ENCODE results near the gene TMEM150C.
"Not testable (repeated sequence)": the region's sequence is repeated elsewhere in the genome, so short reads cannot be mapped to it uniquely, and the experiment has no call there.

Gene TMEM150C

DNA sequence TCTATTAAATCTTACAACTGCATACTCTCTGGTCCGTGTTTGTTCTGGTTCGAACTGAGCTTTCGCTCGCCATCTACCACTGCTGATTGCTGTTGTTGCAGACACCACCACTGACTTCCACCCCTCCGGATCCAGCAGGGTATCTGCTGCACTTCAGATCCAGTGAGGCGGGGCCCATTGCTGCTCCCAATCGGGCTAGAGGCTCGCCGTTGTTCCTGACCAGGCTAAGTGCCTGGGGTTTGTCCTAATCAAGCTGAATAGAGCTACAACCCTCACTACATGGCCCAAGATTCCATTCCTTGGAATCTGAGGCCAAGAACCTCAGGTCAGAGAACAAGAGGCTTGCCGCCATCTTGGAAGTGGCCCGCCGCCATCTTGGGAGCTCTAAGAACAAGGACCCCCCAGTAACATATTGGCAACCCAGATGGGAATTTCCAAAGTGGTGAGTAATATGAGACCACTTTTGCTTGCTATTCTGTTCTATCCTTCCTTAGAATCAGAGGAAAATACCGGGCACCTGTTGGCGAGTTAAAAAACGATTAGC lies 88.1 kb downstream of the TMEM150C start:
- TF ChIP-seq, protein P1, sequence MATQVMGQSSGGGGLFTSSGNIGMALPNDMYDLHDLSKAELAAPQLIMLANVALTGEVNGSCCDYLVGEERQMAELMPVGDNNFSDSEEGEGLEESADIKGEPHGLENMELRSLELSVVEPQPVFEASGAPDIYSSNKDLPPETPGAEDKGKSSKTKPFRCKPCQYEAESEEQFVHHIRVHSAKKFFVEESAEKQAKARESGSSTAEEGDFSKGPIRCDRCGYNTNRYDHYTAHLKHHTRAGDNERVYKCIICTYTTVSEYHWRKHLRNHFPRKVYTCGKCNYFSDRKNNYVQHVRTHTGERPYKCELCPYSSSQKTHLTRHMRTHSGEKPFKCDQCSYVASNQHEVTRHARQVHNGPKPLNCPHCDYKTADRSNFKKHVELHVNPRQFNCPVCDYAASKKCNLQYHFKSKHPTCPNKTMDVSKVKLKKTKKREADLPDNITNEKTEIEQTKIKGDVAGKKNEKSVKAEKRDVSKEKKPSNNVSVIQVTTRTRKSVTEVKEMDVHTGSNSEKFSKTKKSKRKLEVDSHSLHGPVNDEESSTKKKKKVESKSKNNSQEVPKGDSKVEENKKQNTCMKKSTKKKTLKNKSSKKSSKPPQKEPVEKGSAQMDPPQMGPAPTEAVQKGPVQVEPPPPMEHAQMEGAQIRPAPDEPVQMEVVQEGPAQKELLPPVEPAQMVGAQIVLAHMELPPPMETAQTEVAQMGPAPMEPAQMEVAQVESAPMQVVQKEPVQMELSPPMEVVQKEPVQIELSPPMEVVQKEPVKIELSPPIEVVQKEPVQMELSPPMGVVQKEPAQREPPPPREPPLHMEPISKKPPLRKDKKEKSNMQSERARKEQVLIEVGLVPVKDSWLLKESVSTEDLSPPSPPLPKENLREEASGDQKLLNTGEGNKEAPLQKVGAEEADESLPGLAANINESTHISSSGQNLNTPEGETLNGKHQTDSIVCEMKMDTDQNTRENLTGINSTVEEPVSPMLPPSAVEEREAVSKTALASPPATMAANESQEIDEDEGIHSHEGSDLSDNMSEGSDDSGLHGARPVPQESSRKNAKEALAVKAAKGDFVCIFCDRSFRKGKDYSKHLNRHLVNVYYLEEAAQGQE (IDR thresholded peaks at IDR 0.05; ENCODE audit: insufficient replicate concordance, low read depth), result no peak
- TF ChIP-seq GABPA (IDR thresholded peaks at IDR 0.05; ENCODE audit: low read depth) (no peak), POLR2AphosphoS5 (IDR thresholded peaks at IDR 0.05; ENCODE audit: low read depth) (no peak), SPI1 (IDR thresholded peaks at IDR 0.05; ENCODE audit: borderline replicate concordance, low read depth) (no peak)
- TF ChIP-seq, protein P2, sequence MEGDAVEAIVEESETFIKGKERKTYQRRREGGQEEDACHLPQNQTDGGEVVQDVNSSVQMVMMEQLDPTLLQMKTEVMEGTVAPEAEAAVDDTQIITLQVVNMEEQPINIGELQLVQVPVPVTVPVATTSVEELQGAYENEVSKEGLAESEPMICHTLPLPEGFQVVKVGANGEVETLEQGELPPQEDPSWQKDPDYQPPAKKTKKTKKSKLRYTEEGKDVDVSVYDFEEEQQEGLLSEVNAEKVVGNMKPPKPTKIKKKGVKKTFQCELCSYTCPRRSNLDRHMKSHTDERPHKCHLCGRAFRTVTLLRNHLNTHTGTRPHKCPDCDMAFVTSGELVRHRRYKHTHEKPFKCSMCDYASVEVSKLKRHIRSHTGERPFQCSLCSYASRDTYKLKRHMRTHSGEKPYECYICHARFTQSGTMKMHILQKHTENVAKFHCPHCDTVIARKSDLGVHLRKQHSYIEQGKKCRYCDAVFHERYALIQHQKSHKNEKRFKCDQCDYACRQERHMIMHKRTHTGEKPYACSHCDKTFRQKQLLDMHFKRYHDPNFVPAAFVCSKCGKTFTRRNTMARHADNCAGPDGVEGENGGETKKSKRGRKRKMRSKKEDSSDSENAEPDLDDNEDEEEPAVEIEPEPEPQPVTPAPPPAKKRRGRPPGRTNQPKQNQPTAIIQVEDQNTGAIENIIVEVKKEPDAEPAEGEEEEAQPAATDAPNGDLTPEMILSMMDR (IDR thresholded peaks at IDR 0.05; ENCODE audit: insufficient read depth, low read length), result no peak
- no peak overlapping the region for H3K4me3 ChIP-seq (replicated peaks; ENCODE audit: insufficient read depth, low read length)
- no peak overlapping the region for H3K27ac ChIP-seq (replicated peaks)
- H3K27me3 ChIP-seq (ENCODE audit: insufficient read depth, poor library complexity, severe bottlenecking), result no peaks in the 10 kb centered on the region
- no peak for DNase-seq (ENCODE audit: low read depth in 1 of 2, low spot score in 1 of 2)

DNA sequence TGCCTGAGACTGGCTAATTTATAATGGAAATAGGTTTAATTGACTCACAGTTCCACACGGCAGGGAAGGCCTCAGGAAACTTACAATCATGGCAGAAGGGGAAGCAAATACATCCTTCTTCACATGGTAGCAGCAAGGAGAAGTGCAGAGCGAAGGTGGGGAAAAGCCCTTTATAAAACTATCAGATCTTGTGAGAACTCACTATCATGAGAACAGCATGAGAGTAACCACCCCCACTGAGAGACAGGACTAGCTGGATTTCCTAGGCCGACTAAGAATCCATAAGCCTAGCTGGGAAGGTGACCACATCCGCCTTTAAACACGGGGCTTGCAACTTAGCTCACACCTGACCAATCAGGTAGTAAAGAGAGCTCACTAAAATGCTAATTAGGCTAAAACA lies 88.7 kb downstream of the TMEM150C start:
- DNase-seq (ENCODE audit: low read depth in 1 of 2, low spot score in 1 of 2); H3K27ac ChIP-seq (replicated peaks); H3K27me3 ChIP-seq (ENCODE audit: insufficient read depth, poor library complexity, severe bottlenecking); H3K4me3 ChIP-seq (replicated peaks; ENCODE audit: insufficient read depth, low read length): not testable (repeated sequence)

DNA sequence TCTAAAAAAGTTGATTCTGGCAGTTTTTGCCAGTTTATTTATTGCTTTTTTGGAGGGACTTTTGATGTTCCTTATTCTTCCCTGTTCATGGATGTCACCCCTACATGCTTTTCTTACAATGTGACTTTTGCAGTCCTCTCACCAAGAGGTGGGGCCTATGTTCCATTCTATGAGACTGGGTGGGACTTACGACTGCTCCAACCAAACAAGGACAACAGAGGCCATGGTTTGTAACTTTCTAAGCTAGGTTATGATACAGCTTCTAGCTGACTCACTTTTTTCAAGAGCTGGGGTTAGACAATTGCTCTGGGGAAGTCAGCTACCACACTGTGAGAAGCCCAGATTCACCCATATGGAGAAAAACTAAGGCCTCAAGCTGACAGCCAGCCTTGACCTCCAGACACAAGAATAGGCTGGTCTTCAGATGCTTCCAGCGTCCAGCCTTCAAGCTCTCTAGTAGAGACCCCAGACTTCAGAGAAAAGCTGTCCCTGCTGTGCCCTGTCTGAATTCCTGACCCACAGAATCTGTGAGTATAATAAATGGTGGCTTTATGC lies 91.9 kb downstream of the TMEM150C start:
- TF ChIP-seq, protein P2 (IDR thresholded peaks at IDR 0.05; ENCODE audit: insufficient read depth, low read length), result no peak
- TF ChIP-seq, protein P1 (IDR thresholded peaks at IDR 0.05; ENCODE audit: insufficient replicate concordance, low read depth), result no peak
- TF ChIP-seq POLR2AphosphoS5 (IDR thresholded peaks at IDR 0.05; ENCODE audit: low read depth), result no peak
- TF ChIP-seq SPI1 (IDR thresholded peaks at IDR 0.05; ENCODE audit: borderline replicate concordance, low read depth), result no peak
- no peak for TF ChIP-seq GABPA (IDR thresholded peaks at IDR 0.05; ENCODE audit: low read depth)
- Histone ChIP-seq H3K27ac (replicated peaks) (no peak overlapping the region), H3K27me3 (ENCODE audit: insufficient read depth, poor library complexity, severe bottlenecking) (no peaks in the 10 kb centered on the region), H3K4me3 (replicated peaks; ENCODE audit: insufficient read depth, low read length) (no peak overlapping the region)
- DNase-seq (ENCODE audit: low read depth in 1 of 2, low spot score in 1 of 2), result no peak

DNA sequence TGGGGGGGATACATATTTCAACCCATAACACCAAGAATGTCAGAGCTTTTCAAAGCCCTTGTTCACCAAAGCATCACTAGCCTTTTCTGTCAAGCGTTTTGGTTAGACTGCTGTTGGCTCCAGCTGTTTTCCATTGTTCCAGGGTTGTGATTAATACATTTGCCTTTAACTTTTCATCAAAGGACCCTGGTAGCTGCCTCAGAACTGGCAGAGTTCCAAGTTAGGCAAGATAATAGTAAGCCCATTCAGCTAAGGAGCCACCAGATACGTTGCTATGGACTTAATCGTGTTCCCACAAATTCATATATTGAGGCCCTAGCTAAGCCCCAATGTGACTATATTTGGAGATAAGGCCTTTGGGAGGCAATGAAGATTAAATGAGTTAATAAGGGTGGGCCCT lies 94.3 kb downstream of the TMEM150C start:
- no peaks in the 10 kb centered on the region for H3K27me3 ChIP-seq (ENCODE audit: insufficient read depth, poor library complexity, severe bottlenecking)
- no peak for DNase-seq (ENCODE audit: low read depth in 1 of 2, low spot score in 1 of 2)
- H3K4me3 ChIP-seq (replicated peaks; ENCODE audit: insufficient read depth, low read length), result no peak overlapping the region
- no peak for TF ChIP-seq SPI1 (IDR thresholded peaks at IDR 0.05; ENCODE audit: borderline replicate concordance, low read depth)
- TF ChIP-seq, protein P1 (IDR thresholded peaks at IDR 0.05; ENCODE audit: insufficient replicate concordance, low read depth), result no peak
- no peak for TF ChIP-seq POLR2AphosphoS5 (IDR thresholded peaks at IDR 0.05; ENCODE audit: low read depth)
- TF ChIP-seq, protein P2 (IDR thresholded peaks at IDR 0.05; ENCODE audit: insufficient read depth, low read length), result no peak
- no peak for TF ChIP-seq GABPA (IDR thresholded peaks at IDR 0.05; ENCODE audit: low read depth)
- no peak overlapping the region for H3K27ac ChIP-seq (replicated peaks)
